ENCODE results near the gene RFT1.
A peak's percentile ranks its signal among the peaks of the same experiment; 100 is the strongest.

Gene RFT1

GRCh38 chr3:53114011-53114400, 16.2 kb downstream of the RFT1 start:
- H3K27ac ChIP-seq (ENCODE audit: low read length), result peak overlapping the region; percentile 7
- H3K36me3 ChIP-seq (ENCODE audit: control insufficient read depth in 1 of 2, insufficient read depth in 2 of 2, low read length in 2 of 2), result peaks cover 28% of the 10 kb centered on the region in 2 donors
- no peaks in the 10 kb centered on the region for H3K27me3 ChIP-seq (ENCODE audit: low read depth, low read length)
- H3K4me3 ChIP-seq (ENCODE audit: low read depth in 1 of 2, low read length in 2 of 2), result no peak overlapping the region
- H3K4me1 ChIP-seq (ENCODE audit: control insufficient read depth in 1 of 2, insufficient read depth in 2 of 2, low read length in 2 of 2), result peaks cover 5 to 30% of the 10 kb centered on the region in 2 donors
- no peaks in the 10 kb centered on the region for H3K9me3 ChIP-seq (ENCODE audit: control insufficient read depth in 1 of 2, low read length in 2 of 2)

GRCh38 chr3:53113293-53114010, 16.8 kb downstream of the RFT1 start:
- peak overlapping the region; percentile 7 for H3K27ac ChIP-seq (ENCODE audit: low read length)
- peaks cover 5 to 30% of the 10 kb centered on the region in 2 donors for H3K4me1 ChIP-seq (ENCODE audit: control insufficient read depth in 1 of 2, insufficient read depth in 2 of 2, low read length in 2 of 2)
- peaks cover 24% of the 10 kb centered on the region in 2 donors for H3K36me3 ChIP-seq (ENCODE audit: control insufficient read depth in 1 of 2, insufficient read depth in 2 of 2, low read length in 2 of 2)
- no peaks in the 10 kb centered on the region for H3K27me3 ChIP-seq (ENCODE audit: low read depth, low read length)
- H3K9me3 ChIP-seq (ENCODE audit: control insufficient read depth in 1 of 2, low read length in 2 of 2), result no peaks in the 10 kb centered on the region
- H3K4me3 ChIP-seq (ENCODE audit: low read depth in 1 of 2, low read length in 2 of 2), result no peak overlapping the region

DNA sequence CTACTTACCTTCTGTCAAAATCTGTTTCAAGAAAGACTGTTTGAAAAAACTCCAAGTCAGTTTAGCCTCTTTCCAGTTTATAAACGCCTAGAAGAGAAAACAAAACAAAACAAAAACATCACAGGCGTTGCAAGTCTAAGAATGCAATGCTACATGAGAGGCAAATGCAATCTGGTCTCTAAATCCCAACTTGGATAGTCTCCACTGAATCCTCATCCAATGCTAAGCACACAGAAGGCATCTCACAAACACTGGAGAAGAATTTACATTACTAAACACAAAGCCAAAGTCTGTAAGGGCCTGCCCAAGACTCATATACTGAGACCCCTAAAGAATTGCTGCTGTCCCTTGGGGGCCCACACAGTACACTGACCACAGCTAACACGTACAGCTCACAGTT, 18.4 kb downstream of the RFT1 start:
- no peak overlapping the region for H3K27ac ChIP-seq (ENCODE audit: low read length)
- H3K36me3 ChIP-seq (ENCODE audit: control insufficient read depth in 1 of 2, insufficient read depth in 2 of 2, low read length in 2 of 2), result peaks cover 8 to 18% of the 10 kb centered on the region in 2 donors
- H3K4me1 ChIP-seq (ENCODE audit: control insufficient read depth in 1 of 2, insufficient read depth in 2 of 2, low read length in 2 of 2), result peaks cover 5 to 30% of the 10 kb centered on the region in 2 donors
- no peaks in the 10 kb centered on the region for H3K27me3 ChIP-seq (ENCODE audit: low read depth, low read length)
- no peak overlapping the region for H3K4me3 ChIP-seq (ENCODE audit: low read depth in 1 of 2, low read length in 2 of 2)
- no peaks in the 10 kb centered on the region for H3K9me3 ChIP-seq (ENCODE audit: control insufficient read depth in 1 of 2, low read length in 2 of 2)

GRCh38 chr3:53109891-53110771, 20.1 kb downstream of the RFT1 start:
- Histone ChIP-seq H3K27ac (ENCODE audit: low read length) (peak overlapping the region; percentile 65), H3K27me3 (ENCODE audit: low read depth, low read length) (no peaks in the 10 kb centered on the region), H3K4me3 (ENCODE audit: low read depth in 1 of 2, low read length in 2 of 2) (peak overlapping the region in 1 of 2 donors; percentile 6), H3K36me3 (ENCODE audit: control insufficient read depth in 1 of 2, insufficient read depth in 2 of 2, low read length in 2 of 2) (peaks cover 3 to 20% of the 10 kb centered on the region in 2 donors), H3K9me3 (ENCODE audit: control insufficient read depth in 1 of 2, low read length in 2 of 2) (no peaks in the 10 kb centered on the region), H3K4me1 (ENCODE audit: control insufficient read depth in 1 of 2, insufficient read depth in 2 of 2, low read length in 2 of 2) (peaks cover 5 to 30% of the 10 kb centered on the region in 2 donors)

- Histone ChIP-seq H3K36me3 (ENCODE audit: control insufficient read depth in 1 of 2, insufficient read depth in 2 of 2, low read length in 2 of 2) (peaks cover 4 to 19% of the 10 kb centered on the region in 2 donors), H3K4me3 (ENCODE audit: low read depth in 1 of 2, low read length in 2 of 2) (no peak overlapping the region), H3K4me1 (ENCODE audit: control insufficient read depth in 1 of 2, insufficient read depth in 2 of 2, low read length in 2 of 2) (peaks cover 5 to 29% of the 10 kb centered on the region in 2 donors), H3K9me3 (ENCODE audit: control insufficient read depth in 1 of 2, low read length in 2 of 2) (no peaks in the 10 kb centered on the region), H3K27ac (ENCODE audit: low read length) (no peak overlapping the region), H3K27me3 (ENCODE audit: low read depth, low read length) (no peaks in the 10 kb centered on the region)
Measured at GRCh38 chr3:53109190-53109589, 21.0 kb downstream of the RFT1 start.

- Histone ChIP-seq H3K27me3 (ENCODE audit: low read depth, low read length) (no peaks in the 10 kb centered on the region), H3K36me3 (ENCODE audit: control insufficient read depth in 1 of 2, insufficient read depth in 2 of 2, low read length in 2 of 2) (peaks cover 21 to 50% of the 10 kb centered on the region in 2 donors), H3K27ac (ENCODE audit: low read length) (no peak overlapping the region), H3K9me3 (ENCODE audit: control insufficient read depth in 1 of 2, low read length in 2 of 2) (no peaks in the 10 kb centered on the region), H3K4me3 (ENCODE audit: low read depth in 1 of 2, low read length in 2 of 2) (no peak overlapping the region), H3K4me1 (ENCODE audit: control insufficient read depth in 1 of 2, insufficient read depth in 2 of 2, low read length in 2 of 2) (peaks cover 1 to 8% of the 10 kb centered on the region in 2 donors)
Measured at GRCh38 chr3:53104762-53105161, 25.5 kb downstream of the RFT1 start.

- Histone ChIP-seq H3K4me3 (ENCODE audit: low read depth in 1 of 2, low read length in 2 of 2) (no peak overlapping the region), H3K4me1 (ENCODE audit: control insufficient read depth in 1 of 2, insufficient read depth in 2 of 2, low read length in 2 of 2) (no peaks in the 10 kb centered on the region), H3K36me3 (ENCODE audit: control insufficient read depth in 1 of 2, insufficient read depth in 2 of 2, low read length in 2 of 2) (peaks cover 28 to 59% of the 10 kb centered on the region in 2 donors), H3K9me3 (ENCODE audit: control insufficient read depth in 1 of 2, low read length in 2 of 2) (no peaks in the 10 kb centered on the region), H3K27ac (ENCODE audit: low read length) (no peak overlapping the region), H3K27me3 (ENCODE audit: low read depth, low read length) (no peaks in the 10 kb centered on the region)
Measured at GRCh38 chr3:53103397-53104296, 26.6 kb downstream of the RFT1 start.

DNA sequence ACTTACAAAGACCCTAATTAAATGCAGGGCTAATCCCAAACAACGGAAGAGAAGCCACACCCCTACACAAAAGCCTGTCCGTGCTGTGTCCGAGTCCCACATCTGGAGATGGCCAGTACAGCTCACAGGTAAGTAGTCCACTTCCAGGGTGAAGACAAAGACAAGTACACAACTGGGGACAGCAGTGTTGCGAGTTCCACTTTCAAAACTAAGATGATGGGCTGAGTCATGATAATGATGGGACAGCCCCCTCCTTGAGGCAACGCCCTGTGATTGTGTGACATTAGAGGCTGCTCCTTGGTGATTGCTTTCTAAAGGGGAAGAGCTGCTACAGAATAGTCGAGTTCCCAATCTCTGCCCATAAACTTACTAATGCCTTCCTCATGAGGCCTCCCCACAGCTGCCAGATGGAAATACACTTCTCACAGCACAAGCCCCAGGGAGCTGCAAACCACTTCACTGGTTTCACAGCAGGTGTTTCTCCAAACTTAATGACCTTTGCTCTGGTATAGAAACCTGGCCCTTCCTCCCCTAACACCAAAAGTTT, 27.6 kb downstream of the RFT1 start:
- no peaks in the 10 kb centered on the region for H3K9me3 ChIP-seq (ENCODE audit: control insufficient read depth in 1 of 2, low read length in 2 of 2)
- H3K4me1 ChIP-seq (ENCODE audit: control insufficient read depth in 1 of 2, insufficient read depth in 2 of 2, low read length in 2 of 2), result no peaks in the 10 kb centered on the region
- H3K4me3 ChIP-seq (ENCODE audit: low read depth in 1 of 2, low read length in 2 of 2), result no peak overlapping the region
- no peak overlapping the region for H3K27ac ChIP-seq (ENCODE audit: low read length)
- peaks cover 28 to 63% of the 10 kb centered on the region in 2 donors for H3K36me3 ChIP-seq (ENCODE audit: control insufficient read depth in 1 of 2, insufficient read depth in 2 of 2, low read length in 2 of 2)
- no peaks in the 10 kb centered on the region for H3K27me3 ChIP-seq (ENCODE audit: low read depth, low read length)

DNA sequence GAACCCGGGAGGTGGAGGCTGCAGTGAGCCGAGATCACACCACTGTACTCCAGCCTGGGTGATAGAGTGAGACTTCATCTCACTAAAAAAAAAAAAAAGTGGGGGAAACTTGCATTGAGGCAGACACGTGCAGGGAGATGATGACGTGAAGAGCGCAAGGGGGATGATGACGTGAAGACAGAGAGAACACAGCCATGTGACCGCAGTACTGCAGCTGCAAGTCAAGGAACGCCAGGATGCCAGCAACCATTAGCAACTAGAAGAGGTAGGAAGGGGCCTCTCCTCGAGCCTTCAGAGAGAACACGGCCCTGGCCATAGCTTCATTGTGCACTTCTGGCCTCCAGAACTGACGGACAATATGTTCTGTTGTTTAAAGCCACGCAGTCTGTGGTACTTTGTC, 28.3 kb downstream of the RFT1 start:
- no peaks in the 10 kb centered on the region for H3K27me3 ChIP-seq (ENCODE audit: low read depth, low read length)
- no peaks in the 10 kb centered on the region for H3K4me1 ChIP-seq (ENCODE audit: control insufficient read depth in 1 of 2, insufficient read depth in 2 of 2, low read length in 2 of 2)
- no peak overlapping the region for H3K4me3 ChIP-seq (ENCODE audit: low read depth in 1 of 2, low read length in 2 of 2)
- no peaks in the 10 kb centered on the region for H3K9me3 ChIP-seq (ENCODE audit: control insufficient read depth in 1 of 2, low read length in 2 of 2)
- H3K27ac ChIP-seq (ENCODE audit: low read length), result no peak overlapping the region
- peaks cover 28 to 59% of the 10 kb centered on the region in 2 donors for H3K36me3 ChIP-seq (ENCODE audit: control insufficient read depth in 1 of 2, insufficient read depth in 2 of 2, low read length in 2 of 2)

DNA sequence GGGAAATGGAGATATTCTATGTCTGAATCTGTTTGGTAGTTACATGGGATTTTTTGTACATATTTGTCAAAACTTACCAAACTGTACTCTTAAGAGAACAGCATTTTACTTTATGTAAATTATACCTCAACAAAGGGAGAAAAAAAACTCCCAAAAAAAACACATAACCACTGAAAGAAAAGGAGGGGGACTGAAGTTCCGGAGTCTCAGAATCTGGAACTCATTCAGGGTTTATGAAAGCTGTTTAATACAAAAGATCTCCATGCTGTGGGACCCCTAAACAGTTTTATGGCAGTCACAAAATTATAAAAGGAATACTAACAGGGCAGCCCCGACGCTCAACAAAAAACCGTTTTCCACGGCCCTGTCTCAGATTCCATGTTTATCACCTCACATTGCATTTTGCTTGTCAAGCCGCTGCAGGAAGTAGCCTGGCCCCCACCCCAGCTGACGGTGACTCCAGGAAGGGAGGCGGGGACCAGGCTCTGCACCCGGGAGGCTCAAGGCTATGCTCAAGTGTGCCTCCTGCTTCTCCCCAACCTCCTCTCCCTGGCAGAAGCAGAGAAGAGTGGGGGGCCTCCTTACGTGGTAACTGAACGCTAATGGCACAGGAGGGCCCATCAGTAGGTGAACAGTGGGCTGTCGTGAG, 29.3 kb downstream of the RFT1 start:
- H3K4me3 ChIP-seq (ENCODE audit: low read depth in 1 of 2, low read length in 2 of 2), result no peak overlapping the region
- no peaks in the 10 kb centered on the region for H3K27me3 ChIP-seq (ENCODE audit: low read depth, low read length)
- peaks cover 28 to 61% of the 10 kb centered on the region in 2 donors for H3K36me3 ChIP-seq (ENCODE audit: control insufficient read depth in 1 of 2, insufficient read depth in 2 of 2, low read length in 2 of 2)
- no peak overlapping the region for H3K27ac ChIP-seq (ENCODE audit: low read length)
- H3K9me3 ChIP-seq (ENCODE audit: control insufficient read depth in 1 of 2, low read length in 2 of 2), result no peaks in the 10 kb centered on the region
- no peaks in the 10 kb centered on the region for H3K4me1 ChIP-seq (ENCODE audit: control insufficient read depth in 1 of 2, insufficient read depth in 2 of 2, low read length in 2 of 2)

Data from muscle layer of duodenum (tissue), 2 donors.